Measurements from ENCODE around the gene IFITM1. TPM values are rescaled to one million over a fixed set of nuclear protein-coding genes. Genes with fewer than 3 reads are reported as not detected.

IFITM1 gene
- total and polyA plus RNA-seq, 2 donors (not counting 3 experiments of a cell fraction or from before 2014, with no cell fraction given), result 11.5 to 24.6 TPM

GRCh38 chr11:331358-332060 lies 17.7 kb downstream of the IFITM1 start:
- BruUV-seq (replicated peaks), result no TSS peak
- H3K36me3 ChIP-seq (ENCODE audit: control insufficient read depth in 2 of 2, extremely low read depth in 1 of 2, insufficient read depth in 2 of 2, low read length in 2 of 2), result no peaks in the 10 kb centered on the region
- no peak overlapping the region for H3K4me3 ChIP-seq (replicated peaks in 1 of 3; ENCODE audit: insufficient read depth in 1 of 3, low read depth in 1 of 3, low read length in 3 of 3)
- ChIA-PET POLR2A (no interaction called here), CTCF (interaction anchor here (1.1 kb wide), 1 partner anchor 24 kb away, joined by 3 read pairs; no protein-coding TSS in a partner anchor)
- no peak overlapping the region for H3K27ac ChIP-seq (ENCODE audit: insufficient read depth, low read depth, low read length)
- no peaks in the 10 kb centered on the region for H4K20me1 ChIP-seq (replicated peaks; ENCODE audit: control insufficient read depth, extremely low read depth, insufficient read depth, low read length)
- H3K9me3 ChIP-seq (replicated peaks; ENCODE audit: control insufficient read depth, insufficient read depth, low read length), result no peaks in the 10 kb centered on the region
- no peak overlapping the region for H3K9ac ChIP-seq (replicated peaks; ENCODE audit: extremely low read depth, insufficient read depth, low read length)
- H3K4me2 ChIP-seq (ENCODE audit: insufficient read depth, low read length), result no peak overlapping the region
- no peaks in the 10 kb centered on the region for H3K27me3 ChIP-seq (ENCODE audit: control insufficient read depth in 2 of 2, insufficient read depth in 2 of 2, low read length in 2 of 2)
- no peak for TF ChIP-seq MYC (IDR thresholded peaks at IDR 0.05; ENCODE audit: low read depth, low read length)
- TF ChIP-seq MAX (IDR thresholded peaks at IDR 0.05; ENCODE audit: insufficient read depth, insufficient read length), result no peak
- H3K79me2 ChIP-seq (ENCODE audit: control insufficient read depth, insufficient read depth, low read length), result no peaks in the 10 kb centered on the region
- dilution Hi-C loops (cut with MboI; ENCODE audit: extremely low pct_ligation_motif_present, low sequenced_read_pairs), result no loop called here
- FAIRE-seq, result no peak
- intact Hi-C loops (cut with micrococcal nuclease), result no loop called here
- no peak overlapping the region for H2AFZ ChIP-seq (ENCODE audit: low read depth, low read length)
- no peak for DNase-seq (ENCODE audit: low read depth, low spot score)
- H3K9me1 ChIP-seq (replicated peaks; ENCODE audit: control insufficient read depth, extremely low read depth, insufficient read depth, low read length), result no peaks in the 10 kb centered on the region
- peaks cover 25% of the 10 kb centered on the region for H3K4me1 ChIP-seq (ENCODE audit: control insufficient read depth, extremely low read depth, insufficient read depth, low read length)

- no peak for TF ChIP-seq POLR2AphosphoS5 (IDR thresholded peaks at IDR 0.05; ENCODE audit: insufficient read depth, low read depth, low read length)
- TF ChIP-seq FOS (IDR thresholded peaks at IDR 0.05; ENCODE audit: borderline replicate concordance, insufficient read depth, low read length), result no peak
- TF ChIP-seq GATA2 (IDR thresholded peaks at IDR 0.05; ENCODE audit: insufficient read depth, insufficient read length, low read depth, low read length), result no peak
- TF ChIP-seq POLR2A (IDR thresholded peaks at IDR 0.05; ENCODE audit: low read depth, low read length), result no peak
- no peak for TF ChIP-seq JUN (IDR thresholded peaks at IDR 0.05; ENCODE audit: borderline replicate concordance, insufficient read depth, insufficient read length, low read depth)
- TF ChIP-seq EZH2 (IDR thresholded peaks at IDR 0.05; ENCODE audit: borderline replicate concordance, low read depth, low read length, severe bottlenecking), result no peak
- no peak for TF ChIP-seq MAX (IDR thresholded peaks at IDR 0.05; ENCODE audit: insufficient read depth, insufficient read length)
- TF ChIP-seq MYC (IDR thresholded peaks at IDR 0.05; ENCODE audit: low read depth, low read length), result no peak
- no peak for TF ChIP-seq CTCF (IDR thresholded peaks at IDR 0.05; ENCODE audit: extremely low read depth in 1 of 2, insufficient read depth in 1 of 2, low read depth in 1 of 2, low read length in 2 of 2)
- Histone ChIP-seq H4K20me1 (replicated peaks; ENCODE audit: control insufficient read depth, extremely low read depth, insufficient read depth, low read length) (no peaks in the 10 kb centered on the region), H3K36me3 (ENCODE audit: control insufficient read depth in 2 of 2, extremely low read depth in 1 of 2, insufficient read depth in 2 of 2, low read length in 2 of 2) (no peaks in the 10 kb centered on the region), H2AFZ (ENCODE audit: low read depth, low read length) (no peak overlapping the region), H3K9ac (replicated peaks; ENCODE audit: extremely low read depth, insufficient read depth, low read length) (no peak overlapping the region), H3K4me3 (replicated peaks in 1 of 3; ENCODE audit: insufficient read depth in 1 of 3, low read depth in 1 of 3, low read length in 3 of 3) (no peak overlapping the region), H3K9me1 (replicated peaks; ENCODE audit: control insufficient read depth, extremely low read depth, insufficient read depth, low read length) (no peaks in the 10 kb centered on the region), H3K4me2 (ENCODE audit: insufficient read depth, low read length) (no peak overlapping the region), H3K79me2 (ENCODE audit: control insufficient read depth, insufficient read depth, low read length) (no peaks in the 10 kb centered on the region), H3K27ac (ENCODE audit: insufficient read depth, low read depth, low read length) (no peak overlapping the region), H3K4me1 (ENCODE audit: control insufficient read depth, extremely low read depth, insufficient read depth, low read length) (peaks cover 15% of the 10 kb centered on the region), H3K9me3 (replicated peaks; ENCODE audit: control insufficient read depth, insufficient read depth, low read length) (no peaks in the 10 kb centered on the region), H3K27me3 (ENCODE audit: control insufficient read depth in 2 of 2, insufficient read depth in 2 of 2, low read length in 2 of 2) (no peaks in the 10 kb centered on the region)
- dilution Hi-C loops (cut with MboI; ENCODE audit: extremely low pct_ligation_motif_present, low sequenced_read_pairs) (no loop called here), intact Hi-C loops (cut with micrococcal nuclease) (no loop called here)
- ChIA-PET CTCF (interaction anchor here (1.0 to 1.1 kb wide), 2 partner anchors 22 to 28 kb away, joined by 3 read pairs; no protein-coding TSS in a partner anchor), POLR2A (no interaction called here)
- BruUV-seq (replicated peaks), result no TSS peak
- FAIRE-seq, result no peak
- no peak for DNase-seq (ENCODE audit: low read depth, low spot score)
Measured at GRCh38 chr11:332651-333480, 19.0 kb downstream of the IFITM1 start.
